HepG2 (cell line): ENCODE measurements around the gene TBC1D16. TPM values are rescaled to one million over a fixed set of nuclear protein-coding genes. Genes with fewer than 3 reads are reported as not detected.
A peak's percentile ranks its signal among the peaks of the same experiment; 100 is the strongest.

Experiments used
- ARNT ChIP-seq: fragments of 450-650 bp; IDR thresholded peaks from 2 replicates; pipeline ENCODE4 v1.6.1; 2017
- FOSL2 ChIP-seq: sonication (generic); formaldehyde crosslinking; IDR thresholded peaks from 2 replicates; pipeline ENCODE4 v1.4.0; 2020; ENCODE audit warnings: missing genetic modification reagents
- HDAC1 ChIP-seq: sonication (generic); formaldehyde crosslinking; IDR thresholded peaks from 2 replicates; pipeline ENCODE4 v1.5.1; 2020; ENCODE audit warnings: mild to moderate bottlenecking, missing genetic modification reagents
- JUNB ChIP-seq: sonication (generic); formaldehyde crosslinking; IDR thresholded peaks from 2 replicates; pipeline ENCODE4 v1.8.0; 2022; ENCODE audit warnings: missing genetic modification reagents, mild to moderate bottlenecking, borderline replicate concordance
- SIX4 ChIP-seq: sonication (generic); formaldehyde crosslinking; IDR thresholded peaks from 2 replicates; pipeline ENCODE4 v1.4.0; 2020; ENCODE audit warnings: missing genetic modification reagents
- SMYD3 ChIP-seq: sonication (generic); formaldehyde crosslinking; IDR thresholded peaks from 2 replicates; pipeline ENCODE4 v1.8.1; 2023; ENCODE audit warnings: mild to moderate bottlenecking, missing genetic modification reagents
- THAP11 ChIP-seq: IDR thresholded peaks from 2 replicates; pipeline ENCODE4 v1.6.1; 2016; ENCODE audit warnings: missing biosample characterization, missing genetic modification reagents
- polyA plus RNA-seq, 8 experiments: library from polyadenylated mRNA; depleted of rRNA in 3 of 8; stranded (reverse) in 7 of 8; unstranded in 1 of 8; fragments of >200 nt; fragmentation: Illumina TruSeq in 4 of 8; extraction: Trizol in 4 of 8; gene quantifications; 2 replicates each; pipeline versions ENCODE4 v1.2.1 to v1.2.3, GENCODE V29; 2011 to 2016; ENCODE audit warnings: low read depth in 4 of 8, missing spikeins in 1 of 8, mixed read lengths in 1 of 8; ENCODE audit not compliant: insufficient read depth in 1 of 8
- total RNA-seq, 5 experiments: library from RNA; depleted of rRNA; stranded (reverse); fragments of >200 nt; fragmentation: Illumina TruSeq; extraction: Trizol; gene quantifications; 2 replicates each; pipeline ENCODE4 v1.2.3, GENCODE V29; 2016; ENCODE audit warnings: low read depth in 1 of 5
- TF ChIP-seq, protein P1 (sequence below): sonication (generic); formaldehyde crosslinking; IDR thresholded peaks from 2 replicates; pipeline ENCODE4 v1.5.0; 2020; ENCODE audit warnings: mild to moderate bottlenecking, missing genetic modification reagents, borderline replicate concordance
- TF ChIP-seq, protein P2 (sequence below): IDR thresholded peaks from 2 replicates; pipeline ENCODE4 v1.6.1; 2016; ENCODE audit warnings: low read depth
- TF ChIP-seq, protein P3 (sequence below): sonication (generic); formaldehyde crosslinking; IDR thresholded peaks from 2 replicates; pipeline ENCODE4 v1.4.0; 2020; ENCODE audit warnings: missing genetic modification reagents
- TF ChIP-seq, protein P4 (sequence below): sonication (generic); formaldehyde crosslinking; IDR thresholded peaks from 2 replicates; pipeline ENCODE4 v1.5.1; 2020; ENCODE audit warnings: mild to moderate bottlenecking, missing genetic modification reagents, borderline replicate concordance
- TF ChIP-seq, protein P5 (sequence below): sonication (generic); formaldehyde crosslinking; IDR thresholded peaks from 2 replicates; pipeline ENCODE4 v1.9.0; 2021; ENCODE audit warnings: missing genetic modification reagents, borderline replicate concordance

The TBC1D16 gene
- total and polyA plus RNA-seq, 2 of the 13 experiments (the other 11 are each of a cell fraction or from before 2014, with no cell fraction given), result 14.9 to 24.9 TPM

DNA sequence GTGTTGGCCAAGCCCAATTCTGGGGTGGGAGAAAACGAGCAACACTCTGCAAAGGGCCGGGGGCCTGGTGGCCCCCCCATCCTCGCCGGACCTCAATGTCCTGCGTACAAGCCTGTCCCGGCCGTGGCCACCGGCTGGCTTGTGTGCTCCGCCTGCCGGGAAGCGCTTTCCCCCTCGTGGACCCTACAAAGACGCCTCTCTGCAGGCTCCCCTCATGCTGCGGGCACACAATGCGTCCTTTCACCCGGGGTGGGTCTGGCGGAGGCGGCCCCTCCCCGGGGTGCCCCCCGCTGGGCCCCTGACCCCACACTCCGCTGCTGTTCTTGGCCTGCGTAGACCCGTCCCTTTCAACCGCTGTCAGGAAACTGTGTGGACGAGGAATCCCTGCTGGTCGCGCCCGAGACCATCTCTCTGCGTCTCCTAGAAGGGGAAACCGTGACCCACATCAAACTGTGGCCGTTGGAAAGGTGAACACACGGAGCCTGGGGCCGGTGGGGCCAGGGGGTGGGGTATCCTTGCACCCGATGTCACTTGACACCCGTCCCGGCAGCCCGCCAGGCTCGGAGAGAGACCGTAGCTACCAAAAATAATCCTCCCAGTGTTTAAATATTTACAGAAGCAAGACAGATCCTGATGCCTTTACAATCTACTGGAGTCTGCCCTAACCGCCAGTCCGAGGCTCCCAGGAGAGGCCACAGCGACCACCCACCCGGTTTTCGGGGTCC is 43.6 kb downstream of the TBC1D16 start (continued):
- TF ChIP-seq, protein P1, sequence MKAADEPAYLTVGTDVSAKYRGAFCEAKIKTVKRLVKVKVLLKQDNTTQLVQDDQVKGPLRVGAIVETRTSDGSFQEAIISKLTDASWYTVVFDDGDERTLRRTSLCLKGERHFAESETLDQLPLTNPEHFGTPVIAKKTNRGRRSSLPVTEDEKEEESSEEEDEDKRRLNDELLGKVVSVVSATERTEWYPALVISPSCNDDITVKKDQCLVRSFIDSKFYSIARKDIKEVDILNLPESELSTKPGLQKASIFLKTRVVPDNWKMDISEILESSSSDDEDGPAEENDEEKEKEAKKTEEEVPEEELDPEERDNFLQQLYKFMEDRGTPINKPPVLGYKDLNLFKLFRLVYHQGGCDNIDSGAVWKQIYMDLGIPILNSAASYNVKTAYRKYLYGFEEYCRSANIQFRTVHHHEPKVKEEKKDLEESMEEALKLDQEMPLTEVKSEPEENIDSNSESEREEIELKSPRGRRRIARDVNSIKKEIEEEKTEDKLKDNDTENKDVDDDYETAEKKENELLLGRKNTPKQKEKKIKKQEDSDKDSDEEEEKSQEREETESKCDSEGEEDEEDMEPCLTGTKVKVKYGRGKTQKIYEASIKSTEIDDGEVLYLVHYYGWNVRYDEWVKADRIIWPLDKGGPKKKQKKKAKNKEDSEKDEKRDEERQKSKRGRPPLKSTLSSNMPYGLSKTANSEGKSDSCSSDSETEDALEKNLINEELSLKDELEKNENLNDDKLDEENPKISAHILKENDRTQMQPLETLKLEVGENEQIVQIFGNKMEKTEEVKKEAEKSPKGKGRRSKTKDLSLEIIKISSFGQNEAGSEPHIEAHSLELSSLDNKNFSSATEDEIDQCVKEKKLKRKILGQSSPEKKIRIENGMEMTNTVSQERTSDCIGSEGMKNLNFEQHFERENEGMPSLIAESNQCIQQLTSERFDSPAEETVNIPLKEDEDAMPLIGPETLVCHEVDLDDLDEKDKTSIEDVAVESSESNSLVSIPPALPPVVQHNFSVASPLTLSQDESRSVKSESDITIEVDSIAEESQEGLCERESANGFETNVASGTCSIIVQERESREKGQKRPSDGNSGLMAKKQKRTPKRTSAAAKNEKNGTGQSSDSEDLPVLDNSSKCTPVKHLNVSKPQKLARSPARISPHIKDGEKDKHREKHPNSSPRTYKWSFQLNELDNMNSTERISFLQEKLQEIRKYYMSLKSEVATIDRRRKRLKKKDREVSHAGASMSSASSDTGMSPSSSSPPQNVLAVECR (CRISPR knock-in tag), result peak; percentile 58; the same call in 1 of the 2 replicates
- TF ChIP-seq FOSL2, result peak; percentile 23; the same call in 1 of the 2 replicates
- TF ChIP-seq SMYD3 (CRISPR knock-in tag), result no peak
- TF ChIP-seq, protein P2, sequence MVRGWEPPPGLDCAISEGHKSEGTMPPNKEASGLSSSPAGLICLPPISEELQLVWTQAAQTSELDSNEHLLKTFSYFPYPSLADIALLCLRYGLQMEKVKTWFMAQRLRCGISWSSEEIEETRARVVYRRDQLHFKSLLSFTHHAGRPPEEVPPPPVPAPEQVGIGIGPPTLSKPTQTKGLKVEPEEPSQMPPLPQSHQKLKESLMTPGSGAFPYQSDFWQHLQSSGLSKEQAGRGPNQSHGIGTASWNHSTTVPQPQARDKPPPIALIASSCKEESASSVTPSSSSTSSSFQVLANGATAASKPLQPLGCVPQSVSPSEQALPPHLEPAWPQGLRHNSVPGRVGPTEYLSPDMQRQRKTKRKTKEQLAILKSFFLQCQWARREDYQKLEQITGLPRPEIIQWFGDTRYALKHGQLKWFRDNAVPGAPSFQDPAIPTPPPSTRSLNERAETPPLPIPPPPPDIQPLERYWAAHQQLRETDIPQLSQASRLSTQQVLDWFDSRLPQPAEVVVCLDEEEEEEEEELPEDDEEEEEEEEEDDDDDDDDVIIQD (CRISPR knock-in tag), result no peak
- TF ChIP-seq, protein P3, sequence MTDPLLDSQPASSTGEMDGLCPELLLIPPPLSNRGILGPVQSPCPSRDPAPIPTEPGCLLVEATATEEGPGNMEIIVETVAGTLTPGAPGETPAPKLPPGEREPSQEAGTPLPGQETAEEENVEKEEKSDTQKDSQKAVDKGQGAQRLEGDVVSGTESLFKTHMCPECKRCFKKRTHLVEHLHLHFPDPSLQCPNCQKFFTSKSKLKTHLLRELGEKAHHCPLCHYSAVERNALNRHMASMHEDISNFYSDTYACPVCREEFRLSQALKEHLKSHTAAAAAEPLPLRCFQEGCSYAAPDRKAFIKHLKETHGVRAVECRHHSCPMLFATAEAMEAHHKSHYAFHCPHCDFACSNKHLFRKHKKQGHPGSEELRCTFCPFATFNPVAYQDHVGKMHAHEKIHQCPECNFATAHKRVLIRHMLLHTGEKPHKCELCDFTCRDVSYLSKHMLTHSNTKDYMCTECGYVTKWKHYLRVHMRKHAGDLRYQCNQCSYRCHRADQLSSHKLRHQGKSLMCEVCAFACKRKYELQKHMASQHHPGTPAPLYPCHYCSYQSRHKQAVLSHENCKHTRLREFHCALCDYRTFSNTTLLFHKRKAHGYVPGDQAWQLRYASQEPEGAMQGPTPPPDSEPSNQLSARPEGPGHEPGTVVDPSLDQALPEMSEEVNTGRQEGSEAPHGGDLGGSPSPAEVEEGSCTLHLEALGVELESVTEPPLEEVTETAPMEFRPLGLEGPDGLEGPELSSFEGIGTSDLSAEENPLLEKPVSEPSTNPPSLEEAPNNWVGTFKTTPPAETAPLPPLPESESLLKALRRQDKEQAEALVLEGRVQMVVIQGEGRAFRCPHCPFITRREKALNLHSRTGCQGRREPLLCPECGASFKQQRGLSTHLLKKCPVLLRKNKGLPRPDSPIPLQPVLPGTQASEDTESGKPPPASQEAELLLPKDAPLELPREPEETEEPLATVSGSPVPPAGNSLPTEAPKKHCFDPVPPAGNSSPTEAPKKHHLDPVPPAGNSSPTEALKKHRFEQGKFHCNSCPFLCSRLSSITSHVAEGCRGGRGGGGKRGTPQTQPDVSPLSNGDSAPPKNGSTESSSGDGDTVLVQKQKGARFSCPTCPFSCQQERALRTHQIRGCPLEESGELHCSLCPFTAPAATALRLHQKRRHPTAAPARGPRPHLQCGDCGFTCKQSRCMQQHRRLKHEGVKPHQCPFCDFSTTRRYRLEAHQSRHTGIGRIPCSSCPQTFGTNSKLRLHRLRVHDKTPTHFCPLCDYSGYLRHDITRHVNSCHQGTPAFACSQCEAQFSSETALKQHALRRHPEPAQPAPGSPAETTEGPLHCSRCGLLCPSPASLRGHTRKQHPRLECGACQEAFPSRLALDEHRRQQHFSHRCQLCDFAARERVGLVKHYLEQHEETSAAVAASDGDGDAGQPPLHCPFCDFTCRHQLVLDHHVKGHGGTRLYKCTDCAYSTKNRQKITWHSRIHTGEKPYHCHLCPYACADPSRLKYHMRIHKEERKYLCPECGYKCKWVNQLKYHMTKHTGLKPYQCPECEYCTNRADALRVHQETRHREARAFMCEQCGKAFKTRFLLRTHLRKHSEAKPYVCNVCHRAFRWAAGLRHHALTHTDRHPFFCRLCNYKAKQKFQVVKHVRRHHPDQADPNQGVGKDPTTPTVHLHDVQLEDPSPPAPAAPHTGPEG (CRISPR knock-in tag), result no peak
- TF ChIP-seq, protein P4, sequence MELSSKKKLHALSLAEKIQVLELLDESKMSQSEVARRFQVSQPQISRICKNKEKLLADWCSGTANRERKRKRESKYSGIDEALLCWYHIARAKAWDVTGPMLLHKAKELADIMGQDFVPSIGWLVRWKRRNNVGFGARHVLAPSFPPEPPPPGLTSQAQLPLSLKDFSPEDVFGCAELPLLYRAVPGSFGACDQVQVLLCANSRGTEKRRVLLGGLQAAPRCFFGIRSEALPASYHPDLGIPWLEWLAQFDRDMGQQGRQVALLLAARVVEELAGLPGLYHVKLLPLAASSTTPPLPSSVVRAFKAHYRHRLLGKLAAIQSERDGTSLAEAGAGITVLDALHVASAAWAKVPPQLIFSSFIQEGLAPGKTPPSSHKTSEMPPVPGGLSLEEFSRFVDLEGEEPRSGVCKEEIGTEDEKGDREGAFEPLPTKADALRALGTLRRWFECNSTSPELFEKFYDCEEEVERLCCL (CRISPR knock-in tag), result 0 out of 2 replicates have a peak, but pooled peaks have one; percentile 40
- no peak; the same call in 1 of the 2 replicates for TF ChIP-seq JUNB (CRISPR knock-in tag)
- no peak; the same call in 1 of the 2 replicates for TF ChIP-seq HDAC1 (CRISPR knock-in tag)
- TF ChIP-seq THAP11, result peak; percentile 57
- TF ChIP-seq, protein P5, sequence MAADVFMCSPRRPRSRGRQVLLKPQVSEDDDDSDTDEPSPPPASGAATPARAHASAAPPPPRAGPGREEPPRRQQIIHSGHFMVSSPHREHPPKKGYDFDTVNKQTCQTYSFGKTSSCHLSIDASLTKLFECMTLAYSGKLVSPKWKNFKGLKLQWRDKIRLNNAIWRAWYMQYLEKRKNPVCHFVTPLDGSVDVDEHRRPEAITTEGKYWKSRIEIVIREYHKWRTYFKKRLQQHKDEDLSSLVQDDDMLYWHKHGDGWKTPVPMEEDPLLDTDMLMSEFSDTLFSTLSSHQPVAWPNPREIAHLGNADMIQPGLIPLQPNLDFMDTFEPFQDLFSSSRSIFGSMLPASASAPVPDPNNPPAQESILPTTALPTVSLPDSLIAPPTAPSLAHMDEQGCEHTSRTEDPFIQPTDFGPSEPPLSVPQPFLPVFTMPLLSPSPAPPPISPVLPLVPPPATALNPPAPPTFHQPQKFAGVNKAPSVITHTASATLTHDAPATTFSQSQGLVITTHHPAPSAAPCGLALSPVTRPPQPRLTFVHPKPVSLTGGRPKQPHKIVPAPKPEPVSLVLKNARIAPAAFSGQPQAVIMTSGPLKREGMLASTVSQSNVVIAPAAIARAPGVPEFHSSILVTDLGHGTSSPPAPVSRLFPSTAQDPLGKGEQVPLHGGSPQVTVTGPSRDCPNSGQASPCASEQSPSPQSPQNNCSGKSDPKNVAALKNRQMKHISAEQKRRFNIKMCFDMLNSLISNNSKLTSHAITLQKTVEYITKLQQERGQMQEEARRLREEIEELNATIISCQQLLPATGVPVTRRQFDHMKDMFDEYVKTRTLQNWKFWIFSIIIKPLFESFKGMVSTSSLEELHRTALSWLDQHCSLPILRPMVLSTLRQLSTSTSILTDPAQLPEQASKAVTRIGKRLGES (CRISPR knock-in tag), result 0 out of 2 replicates have a peak, but pooled peaks have one; percentile 83
- peak; percentile 98 for TF ChIP-seq SIX4 (CRISPR knock-in tag)
- no peak for TF ChIP-seq ARNT
